LHCN-M2 (cell line): ENCODE measurements around the gene LACTB. TPM values are rescaled to one million over a fixed set of nuclear protein-coding genes. Genes with fewer than 3 reads are reported as not detected.
"Not testable (repeated sequence)": the region's sequence is repeated elsewhere in the genome, so short reads cannot be mapped to it uniquely, and the experiment has no call there.

Experiments
- DNase-seq: peaks from one replicate; pipeline ENCODE4 v3.0.0-alpha.2; 2012; ENCODE audit warnings: low read depth
- total RNA-seq: library from RNA; depleted of rRNA; stranded (reverse); fragments of >200 nt; gene quantifications from 2 replicates; pipeline ENCODE4 v1.2.3, GENCODE V29; 2014

LACTB gene
- total RNA-seq, 1 experiment from 2014 or later: 28.4 TPM

DNA sequence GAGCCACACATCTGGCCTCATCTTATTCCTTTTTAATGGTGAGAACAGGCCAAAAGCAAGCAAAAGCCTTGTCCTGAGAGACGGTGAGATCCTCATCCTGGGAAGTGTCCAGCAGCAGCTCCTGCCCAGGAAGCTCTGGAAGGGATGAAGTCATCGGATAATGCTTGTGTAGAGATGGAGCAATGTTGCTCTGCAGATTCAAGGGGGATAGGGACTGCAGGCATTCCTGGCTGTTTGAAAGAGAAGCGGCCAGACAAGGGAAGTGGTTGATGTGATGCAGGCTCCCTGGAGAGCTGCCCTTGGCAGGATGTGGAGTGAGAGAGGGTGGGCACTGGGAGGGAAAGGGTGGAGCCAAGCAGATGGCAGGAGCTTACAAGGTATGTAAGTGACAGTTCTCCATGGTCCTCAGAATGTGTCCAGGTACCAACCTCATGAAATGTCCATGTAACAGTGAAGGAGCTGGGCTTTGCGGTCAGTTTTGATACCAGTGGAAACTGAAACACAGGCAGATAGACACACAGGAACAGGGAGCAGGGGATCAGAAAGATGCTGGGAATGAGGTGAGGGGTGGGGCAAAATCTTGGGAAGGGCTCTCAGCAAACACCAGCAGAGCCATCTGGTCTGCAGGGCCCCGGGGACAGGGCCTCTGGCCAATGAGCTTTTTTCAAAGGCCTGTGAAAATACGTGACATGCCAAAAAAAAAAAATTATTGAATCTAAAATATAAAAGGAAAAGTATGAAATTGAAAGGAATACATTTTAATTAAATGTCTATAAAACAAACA is 32.2 kb upstream of the LACTB start:
- peak; percentile 91 for DNase-seq

DNA sequence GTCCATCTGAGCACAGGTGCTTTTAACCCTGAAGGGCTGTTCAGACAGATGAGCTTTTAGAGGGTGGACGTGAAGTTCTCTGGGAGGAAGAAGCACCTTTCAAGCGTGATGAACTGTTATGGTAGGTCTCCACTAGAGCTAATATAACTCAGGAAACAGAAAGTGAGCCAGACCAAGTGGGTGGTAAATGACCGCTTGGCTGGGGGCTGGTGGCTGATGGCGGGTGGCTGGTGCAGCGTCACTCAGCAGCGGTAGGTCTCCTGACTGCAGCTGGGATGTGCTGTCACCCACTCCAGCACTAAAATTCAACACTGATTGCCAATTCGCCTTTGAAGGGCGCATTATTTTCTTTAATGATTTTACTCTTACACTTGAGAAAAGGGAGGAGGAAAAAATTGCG is 31.2 kb upstream of the LACTB start:
- no peak for DNase-seq

DNA sequence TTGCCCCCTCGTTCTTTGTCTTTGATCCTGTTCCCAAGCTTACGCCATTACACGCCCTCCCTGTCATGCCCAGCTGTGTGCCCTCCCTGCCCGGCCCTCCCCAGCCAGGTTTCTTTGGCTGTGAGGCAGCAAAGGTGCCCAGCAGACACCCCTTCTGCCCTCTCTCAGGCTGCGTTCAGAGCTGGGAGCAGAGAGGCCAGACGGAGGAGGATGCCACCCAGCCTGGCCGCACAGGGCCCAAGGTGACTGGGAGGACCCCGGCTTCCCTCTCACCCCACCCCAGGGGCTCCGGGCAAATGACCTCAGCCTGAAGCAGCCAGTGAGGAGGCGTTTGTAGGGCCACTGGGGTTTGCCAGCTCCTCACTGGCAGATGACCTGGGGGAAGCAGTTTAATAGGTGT is 30.8 kb upstream of the LACTB start:
- DNase-seq: no peak

DNA sequence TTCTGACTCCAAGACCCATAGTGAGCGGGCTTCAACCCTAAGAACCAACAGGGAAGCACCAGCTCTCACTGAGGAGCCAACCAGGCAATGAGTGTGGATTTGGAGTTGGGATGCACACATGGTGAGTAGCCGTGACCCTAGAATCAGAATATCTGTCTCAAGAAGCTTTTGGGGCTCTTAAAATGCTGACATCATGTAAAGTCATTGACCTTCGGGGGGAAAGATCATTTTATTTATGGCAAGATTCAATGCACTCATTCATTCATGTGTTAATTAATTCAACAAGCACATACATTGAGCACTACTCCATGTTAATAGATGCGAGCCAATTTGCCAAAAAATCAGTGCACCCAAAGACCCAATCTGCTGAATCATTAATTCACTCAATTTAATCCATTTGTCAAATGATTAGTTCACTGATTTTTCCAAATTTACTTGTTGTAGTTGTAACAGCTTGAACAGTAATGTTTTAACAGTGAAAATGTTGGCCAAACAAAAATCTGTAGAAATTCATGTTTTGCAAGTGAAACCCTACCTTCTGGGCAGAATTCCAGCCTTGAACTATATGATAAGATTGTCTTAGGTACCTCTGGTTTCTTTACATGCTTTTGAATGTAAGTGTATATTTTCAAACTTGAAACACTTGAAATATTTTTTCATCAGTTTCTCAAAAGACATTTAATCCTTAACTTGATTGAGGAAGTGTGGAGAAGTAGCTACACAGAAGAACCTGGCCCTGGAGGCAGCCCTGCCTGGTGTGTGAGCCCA is 29.8 kb upstream of the LACTB start:
- no peak for DNase-seq

DNA sequence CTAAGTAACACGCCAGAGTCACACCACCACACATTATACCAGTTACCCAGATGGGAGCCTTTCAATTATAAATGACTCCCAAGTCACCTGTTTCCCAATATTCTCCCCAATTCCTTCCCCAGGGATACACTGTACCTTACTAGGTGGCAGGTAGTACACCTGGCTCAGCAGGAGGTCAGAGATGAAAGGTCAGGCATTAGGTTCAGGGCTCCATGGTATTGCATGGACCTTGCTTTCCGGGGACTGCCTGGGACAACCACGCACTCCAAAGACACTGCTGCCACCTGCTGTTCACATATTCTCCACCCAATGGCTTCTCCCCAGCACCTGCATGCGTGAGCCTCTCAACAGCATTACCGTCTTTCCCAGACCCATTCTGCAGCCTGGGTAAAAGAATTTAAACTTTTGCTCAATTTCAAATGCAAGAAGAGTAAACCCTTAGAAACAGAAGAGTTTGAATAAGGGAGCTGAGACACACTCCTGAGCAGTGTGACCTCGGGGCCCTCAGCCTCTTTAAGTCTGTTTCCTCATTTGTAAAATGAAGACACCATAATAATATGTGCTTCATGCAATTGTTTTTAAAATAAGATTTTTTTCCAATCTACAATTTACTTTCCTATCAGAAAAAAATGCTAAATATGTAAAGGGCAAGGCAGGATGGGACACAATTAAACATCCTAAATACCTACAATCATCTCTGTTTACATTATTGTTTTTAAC is 28.0 kb upstream of the LACTB start:
- DNase-seq: peak; percentile 62

DNA sequence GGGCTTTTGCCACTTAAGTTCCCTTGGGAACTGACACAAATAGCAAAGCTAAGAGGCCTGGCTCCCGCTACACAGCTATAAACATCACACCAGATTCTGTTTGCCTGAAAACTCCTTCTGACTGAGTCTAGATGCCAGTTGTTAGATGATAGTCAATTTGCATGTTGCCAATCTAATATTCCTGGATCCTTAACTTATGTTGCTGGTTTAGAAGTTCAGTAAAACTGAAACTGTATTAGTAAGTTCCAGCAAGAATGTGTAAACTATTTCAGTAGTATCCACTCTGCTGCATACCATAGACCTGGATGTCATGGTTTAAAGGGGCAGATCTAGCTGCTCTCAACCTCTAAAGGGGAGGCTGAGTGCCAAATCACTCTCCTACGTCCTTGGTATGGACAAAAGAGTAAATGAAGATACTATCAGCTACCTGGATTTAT is 27.1 kb upstream of the LACTB start:
- no peak for DNase-seq

DNA sequence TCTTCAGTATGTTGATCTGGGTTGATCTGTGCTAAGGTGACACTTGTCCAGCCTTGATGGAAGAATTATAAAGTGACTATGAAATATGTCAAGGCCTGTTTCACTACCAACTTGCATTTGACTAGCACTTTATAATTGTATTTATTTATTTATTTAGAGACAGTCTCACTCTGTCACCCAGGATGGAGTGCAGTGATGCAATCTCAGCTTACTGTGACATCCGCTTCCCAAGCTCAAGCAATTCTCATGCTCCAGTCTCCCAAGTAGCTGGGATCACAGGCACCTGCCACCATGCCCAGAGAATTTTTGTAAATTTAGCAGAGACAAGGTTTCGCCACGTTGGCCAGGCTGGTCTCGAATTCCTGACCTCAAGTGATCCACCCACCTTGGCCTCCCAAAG is 25.5 kb upstream of the LACTB start:
- DNase-seq: no peak

DNA sequence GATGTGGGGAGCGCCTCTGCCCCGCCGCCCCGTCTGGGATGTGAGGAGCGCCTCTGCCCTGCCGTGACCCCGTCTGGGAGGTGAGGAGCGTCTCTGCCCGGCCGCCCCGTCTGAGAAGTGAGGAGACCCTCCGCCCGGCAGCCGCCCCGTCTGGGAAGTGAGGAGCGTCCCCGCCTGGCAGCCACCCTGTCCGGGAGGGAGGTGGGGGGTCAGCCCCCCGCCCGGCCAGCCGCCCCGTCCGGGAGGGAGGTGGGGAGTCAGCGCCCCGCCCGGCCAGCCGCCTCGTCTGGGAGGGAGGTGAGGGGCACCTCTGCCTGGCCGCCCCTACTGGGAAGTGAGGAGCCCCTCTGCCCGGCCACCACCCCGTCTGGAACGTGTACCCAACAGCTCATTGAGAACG is 22.8 kb upstream of the LACTB start:
- not testable (repeated sequence) for DNase-seq

DNA sequence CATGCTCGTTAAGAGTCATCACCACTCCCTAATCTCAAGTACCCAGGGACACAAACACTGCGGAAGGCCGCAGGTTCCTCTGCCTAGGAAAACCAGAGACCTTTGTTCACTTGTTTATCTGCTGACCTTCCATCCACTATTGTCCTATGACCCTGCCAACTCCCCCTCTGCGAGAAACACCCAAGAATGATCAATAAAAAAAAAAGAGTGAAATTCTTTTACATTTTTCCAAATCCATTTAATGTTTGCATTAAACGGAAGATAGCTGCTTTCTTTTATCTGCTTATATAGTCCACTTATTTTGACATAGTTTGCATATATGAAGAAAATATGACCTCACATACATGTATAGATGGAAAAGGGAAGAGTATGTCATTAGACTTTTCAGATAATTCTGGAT is 22.1 kb upstream of the LACTB start:
- not testable (repeated sequence) for DNase-seq

DNA sequence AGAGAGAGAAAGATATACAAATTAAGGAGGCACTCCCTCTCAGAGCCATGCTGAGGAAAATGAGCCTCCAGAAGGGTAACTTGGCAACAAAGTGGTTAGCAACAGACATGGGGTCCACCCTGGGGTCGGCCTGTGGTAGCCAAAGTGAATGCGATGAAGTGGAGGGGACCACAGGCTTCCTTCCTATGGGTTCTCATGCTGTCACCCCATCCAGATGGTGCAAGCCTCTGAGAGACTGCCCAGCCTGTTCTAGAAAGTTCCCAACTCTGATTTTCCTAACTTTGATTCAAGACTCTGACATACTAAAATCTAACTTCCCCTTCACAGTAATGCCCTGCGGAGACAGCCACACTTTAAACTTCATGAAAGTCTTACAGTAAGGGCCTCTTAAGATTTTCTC is 18.2 kb upstream of the LACTB start:
- DNase-seq: no peak

DNA sequence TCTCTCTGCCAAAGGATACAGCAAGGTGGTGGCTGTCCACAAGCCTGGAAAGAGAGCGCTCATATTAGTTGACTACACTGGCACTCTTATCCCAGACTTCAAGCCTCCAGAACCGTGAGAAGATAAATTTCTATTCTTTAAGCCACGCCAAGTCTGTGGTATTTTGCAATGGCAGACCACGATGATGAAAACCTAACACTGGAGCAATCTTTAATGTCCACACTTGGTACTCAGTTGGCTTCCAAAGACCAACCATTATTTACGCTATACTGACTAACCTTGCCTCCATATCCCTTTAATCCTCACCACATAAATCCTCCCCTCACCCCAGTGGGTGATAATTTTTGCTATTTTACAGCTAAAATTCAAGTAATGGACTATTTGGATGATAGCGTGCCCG is 16.9 kb upstream of the LACTB start:
- DNase-seq: peak; percentile 54

DNA sequence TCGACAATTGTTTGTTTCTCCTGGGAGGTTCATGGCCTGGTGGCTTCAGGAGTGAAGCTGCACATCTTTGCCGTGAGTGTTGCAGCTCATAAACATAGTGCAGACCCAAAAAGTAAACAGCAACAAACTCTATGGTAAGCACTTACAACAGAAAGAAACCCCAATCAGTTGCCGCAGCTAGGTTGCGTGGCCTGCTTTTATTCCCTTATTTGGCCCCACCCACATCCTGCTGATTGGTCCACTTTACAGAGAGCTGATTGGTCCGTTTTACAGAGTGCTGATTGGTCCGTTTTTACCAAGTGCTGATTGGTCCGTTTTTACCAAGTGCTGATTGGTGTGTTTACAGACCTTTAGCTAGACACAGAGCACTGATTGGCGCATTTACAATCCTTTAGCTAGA is 16.3 kb upstream of the LACTB start:
- not testable (repeated sequence) for DNase-seq

DNA sequence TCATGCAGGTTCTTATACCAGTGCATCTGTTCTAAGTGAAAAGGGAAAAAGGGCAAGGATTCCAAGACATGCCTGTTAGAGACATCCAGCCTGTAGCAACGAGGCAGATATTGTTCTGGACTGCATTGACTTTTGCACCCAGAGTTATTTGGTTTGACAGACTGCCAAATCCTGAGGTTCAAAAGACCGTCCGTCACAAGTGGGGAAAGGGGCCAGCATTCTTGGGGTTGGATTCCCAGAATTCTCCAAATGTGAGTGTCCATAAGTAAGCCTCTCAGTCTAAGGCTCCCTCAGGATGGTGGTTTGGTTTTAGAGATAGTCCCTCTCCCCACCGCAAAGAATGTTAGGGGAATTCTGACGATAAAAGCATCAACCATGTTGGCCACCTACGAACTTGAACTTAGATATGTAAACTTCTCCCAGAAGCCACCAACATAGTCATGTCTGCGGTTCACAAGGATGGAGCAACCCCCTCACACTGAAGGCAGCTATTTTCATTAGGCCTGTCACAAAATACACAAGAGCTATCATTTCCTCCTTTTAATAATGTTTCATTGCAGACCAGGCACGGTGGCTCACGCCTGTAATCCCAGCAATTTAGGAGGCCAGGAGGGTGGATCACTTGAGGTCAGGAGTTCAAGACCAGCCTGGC is 13.6 kb upstream of the LACTB start:
- DNase-seq: peak; percentile 100

DNA sequence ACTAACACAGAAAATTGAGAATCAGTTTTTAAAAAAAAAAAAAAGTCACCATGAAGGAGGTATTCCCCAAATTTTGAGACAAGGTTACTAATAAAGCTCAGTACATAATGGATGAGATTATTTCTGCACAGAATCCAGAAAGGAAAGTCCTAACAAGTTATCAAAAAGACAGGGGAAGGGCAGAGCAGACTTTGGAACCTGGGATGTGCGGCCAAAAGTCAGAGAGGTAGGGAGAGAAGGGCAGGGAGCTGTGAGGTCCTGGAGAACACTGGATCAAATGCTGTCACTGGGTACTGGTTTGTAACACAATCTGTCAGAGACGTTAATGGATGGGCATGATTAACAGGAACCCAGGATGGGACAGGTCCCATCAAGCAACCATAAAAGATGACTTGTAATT is 12.2 kb upstream of the LACTB start:
- DNase-seq: no peak

DNA sequence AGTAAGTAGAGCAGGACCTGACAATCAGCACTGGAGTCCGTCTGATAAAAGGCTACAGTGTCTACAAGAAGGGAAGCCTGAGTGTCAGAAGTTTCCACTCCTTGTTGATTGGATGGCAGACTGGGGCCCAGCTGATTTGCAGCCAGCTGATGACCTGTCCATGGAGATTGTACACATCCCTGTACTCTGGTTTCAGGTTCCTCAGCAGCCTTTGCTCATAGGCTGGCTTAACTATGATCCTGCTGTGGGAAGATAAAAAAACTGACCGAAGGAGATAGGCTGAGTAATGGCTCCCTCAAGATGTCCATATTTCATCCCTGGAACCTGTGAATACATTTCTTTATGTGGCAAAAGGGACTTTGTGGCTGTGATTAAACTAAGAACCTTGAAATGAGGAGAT is 11.7 kb upstream of the LACTB start:
- DNase-seq: no peak

DNA sequence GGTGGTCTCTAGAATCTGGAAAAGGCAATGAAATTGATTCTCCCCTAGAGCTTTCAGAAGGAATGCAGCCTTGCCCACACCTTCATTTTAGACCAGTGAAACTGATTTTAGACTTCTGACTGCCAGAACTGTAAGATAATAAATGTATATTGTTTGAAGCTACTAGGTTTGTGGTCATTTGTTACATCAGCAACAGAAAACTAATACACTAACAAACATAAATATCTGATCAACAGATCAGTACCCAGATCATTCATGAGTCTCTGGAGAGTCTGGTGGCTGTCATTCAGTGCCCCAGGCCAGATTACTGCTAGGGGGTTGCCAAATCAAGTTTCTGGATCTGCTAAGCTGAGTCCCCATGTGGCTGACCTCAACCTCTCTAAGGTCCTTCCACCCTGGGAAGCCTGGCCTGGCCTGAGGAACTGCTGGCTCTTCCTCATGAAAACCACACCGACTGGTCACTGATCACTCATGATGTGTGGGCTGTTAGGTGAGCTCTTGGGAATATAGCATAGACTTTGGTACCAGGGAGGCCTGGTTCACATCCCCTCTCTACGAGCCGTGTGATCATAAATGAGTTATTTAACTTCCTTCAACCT is 11.1 kb upstream of the LACTB start:
- no peak for DNase-seq

DNA sequence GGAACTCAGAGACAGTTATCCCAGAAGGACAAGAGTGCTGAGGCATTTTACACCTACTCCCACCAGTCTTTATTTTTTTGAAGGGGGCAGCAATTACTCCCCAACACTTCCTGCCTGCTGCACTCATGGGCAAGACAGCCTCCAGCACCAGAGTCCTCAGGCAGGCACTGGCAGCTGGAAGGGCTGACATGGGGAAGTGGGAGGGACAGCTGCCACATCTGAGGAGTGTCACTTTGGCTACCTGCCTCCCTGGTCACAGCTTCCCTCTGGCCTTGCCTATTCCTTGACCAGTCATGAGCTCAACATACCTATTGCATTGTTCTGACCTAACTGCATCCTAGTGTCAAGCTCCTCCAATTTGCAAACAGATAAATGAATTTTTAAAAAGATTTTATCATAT is 10.2 kb upstream of the LACTB start:
- no peak for DNase-seq

DNA sequence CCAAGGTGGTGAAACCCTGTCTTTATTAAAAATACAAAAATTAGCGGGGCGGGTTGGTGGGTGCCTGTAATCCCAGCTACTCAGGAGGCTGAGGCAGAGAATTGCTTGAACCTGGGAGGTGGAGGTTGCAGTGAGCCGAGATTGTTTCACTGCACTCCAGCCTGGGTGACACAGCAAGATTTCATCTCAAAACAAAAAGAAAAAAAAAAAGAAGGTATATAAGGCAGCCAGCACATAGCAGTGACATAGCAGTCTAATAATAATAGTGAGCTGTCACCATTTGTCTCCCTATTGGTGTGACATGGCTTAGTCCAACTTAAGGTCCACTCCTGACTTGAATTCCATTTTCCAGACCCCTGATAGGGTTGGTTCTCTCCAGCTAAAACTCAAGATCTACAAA is 8.8 kb upstream of the LACTB start:
- no peak for DNase-seq

DNA sequence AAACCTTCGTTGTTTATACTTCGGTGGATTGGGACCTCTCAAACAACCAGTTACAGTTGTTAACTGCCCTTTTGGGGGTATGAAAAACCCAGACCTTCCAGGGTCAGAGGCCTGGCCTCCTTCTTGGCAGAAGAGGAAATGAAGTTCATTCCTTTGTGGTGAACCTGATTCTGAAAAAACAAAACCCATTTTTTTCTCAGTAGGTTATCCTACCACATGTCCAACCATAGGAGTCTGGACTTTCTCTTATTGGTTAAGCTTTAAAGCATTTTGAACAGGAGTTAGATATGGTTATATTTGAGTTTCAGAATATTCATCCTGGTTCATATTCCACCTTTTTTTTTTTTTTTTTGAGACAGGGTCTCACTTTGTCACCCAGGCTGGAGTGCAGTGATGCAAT is 7.2 kb upstream of the LACTB start:
- DNase-seq: no peak

DNA sequence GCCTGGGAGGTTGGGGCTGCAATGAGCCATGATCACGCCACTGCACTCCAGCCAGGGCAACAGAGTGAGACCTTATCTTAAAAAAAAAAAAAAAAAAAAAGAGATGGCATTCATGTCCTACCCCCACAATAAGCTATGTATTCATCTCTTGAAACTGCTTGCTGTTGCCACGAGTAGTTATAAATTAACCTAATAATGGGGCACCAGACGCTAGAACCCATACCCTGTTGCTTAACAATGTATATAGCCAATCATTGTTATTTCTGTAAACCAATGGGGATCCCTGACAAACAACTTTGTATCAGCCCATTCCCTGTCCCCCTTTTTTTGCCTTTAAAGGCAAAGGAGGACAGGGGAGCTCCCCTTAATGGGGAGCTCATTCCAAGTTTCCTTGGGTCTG is 2.8 kb upstream of the LACTB start:
- DNase-seq: no peak
